Smooth muscle cell (in vitro differentiated cells): ENCODE measurements around the gene SPARC. TPM values are rescaled to one million over a fixed set of nuclear protein-coding genes. Genes with fewer than 3 reads are reported as not detected.
"Not testable (repeated sequence)": the region's sequence is repeated elsewhere in the genome, so short reads cannot be mapped to it uniquely, and the experiment has no call there.

Experiments
- DNase-seq: peaks from one replicate; lab custom pipeline; 2025; ENCODE audit not compliant: unreplicated experiment; lab: John Stamatoyannopoulos, UW
- H2AFZ ChIP-seq: fragments of 200-600 bp; sonication (generic); 2 replicates; pipeline ENCODE4 v1.6.0; 2016; ENCODE audit warnings: antibody characterized with exemption, low read depth, mild to moderate bottlenecking
- H3F3A ChIP-seq: fragments of 200-600 bp; sonication (generic); 2 replicates; pipeline ENCODE4 v1.6.0; 2017; ENCODE audit warnings: antibody characterized with exemption, low read depth
- H3K27ac ChIP-seq: fragments of 200-600 bp; sonication (generic); 2 replicates; pipeline ENCODE4 v1.5.1; 2016; ENCODE audit warnings: low read depth, mild to moderate bottlenecking
- H3K27me3 ChIP-seq: fragments of 200-600 bp; sonication (generic); 2 replicates; pipeline ENCODE4 v1.6.1; 2016; ENCODE audit warnings: low read depth, mild to moderate bottlenecking
- H3K36me3 ChIP-seq: fragments of 200-600 bp; sonication (generic); 2 replicates; pipeline ENCODE4 v1.5.1; 2016; ENCODE audit warnings: low read depth
- H3K4me1 ChIP-seq: fragments of 200-600 bp; sonication (generic); 2 replicates; pipeline ENCODE4 v1.5.1; 2016; ENCODE audit warnings: low read depth
- H3K4me2 ChIP-seq: fragments of 200-600 bp; sonication (generic); 2 replicates; pipeline ENCODE4 v1.6.0; 2016; ENCODE audit warnings: mild to moderate bottlenecking
- H3K4me3 ChIP-seq: fragments of 200-600 bp; sonication (generic); 2 replicates; pipeline ENCODE4 v1.5.1; 2016; ENCODE audit warnings: mild to moderate bottlenecking
- H3K79me2 ChIP-seq: fragments of 200-600 bp; sonication (generic); 2 replicates; pipeline ENCODE4 v1.6.0; 2016; ENCODE audit warnings: low read depth, mild to moderate bottlenecking
- H3K9ac ChIP-seq: fragments of 200-600 bp; sonication (generic); 2 replicates; pipeline ENCODE4 v1.6.0; 2016; ENCODE audit warnings: low read depth
- H3K9me3 ChIP-seq: fragments of 200-600 bp; sonication (generic); replicated peaks from 2 replicates; pipeline ENCODE4 v1.5.1; 2016; ENCODE audit warnings: low read depth
- H4K20me1 ChIP-seq: fragments of 200-600 bp; sonication (generic); 2 replicates; pipeline ENCODE4 v1.6.0; 2016; ENCODE audit warnings: low read depth
- WGBS: methylation state at CpG from one replicate; pipeline ENCODE4 v1.1.7; 2016; ENCODE audit warnings: low lambda C conversion rate; 5-methylcytosine and 5-hydroxymethylcytosine counted together
- polyA plus RNA-seq: library from polyadenylated mRNA; unstranded; fragments of >200 nt; fragmentation: Nextera tagmentation; extraction: Ambion mirVana; gene quantifications from 2 replicates; pipeline ENCODE4 v1.2.1, GENCODE V29; 2016
- total RNA-seq: library from RNA; depleted of rRNA; stranded (reverse); fragments of >200 nt; gene quantifications from 2 replicates; pipeline ENCODE4 v1.2.3, GENCODE V29; 2014
- TF ChIP-seq, protein P1 (sequence below): fragments of 200-600 bp; sonication (generic); IDR thresholded peaks from 2 replicates; pipeline ENCODE4 v1.5.1; 2017; ENCODE audit warnings: borderline replicate concordance, mild to moderate bottlenecking, antibody characterized with exemption; ENCODE audit not compliant: insufficient read depth, poor library complexity, severe bottlenecking

Gene SPARC
- total and polyA plus RNA-seq, 2 experiments from 2014 or later: 7,113 to 19,518 TPM

DNA sequence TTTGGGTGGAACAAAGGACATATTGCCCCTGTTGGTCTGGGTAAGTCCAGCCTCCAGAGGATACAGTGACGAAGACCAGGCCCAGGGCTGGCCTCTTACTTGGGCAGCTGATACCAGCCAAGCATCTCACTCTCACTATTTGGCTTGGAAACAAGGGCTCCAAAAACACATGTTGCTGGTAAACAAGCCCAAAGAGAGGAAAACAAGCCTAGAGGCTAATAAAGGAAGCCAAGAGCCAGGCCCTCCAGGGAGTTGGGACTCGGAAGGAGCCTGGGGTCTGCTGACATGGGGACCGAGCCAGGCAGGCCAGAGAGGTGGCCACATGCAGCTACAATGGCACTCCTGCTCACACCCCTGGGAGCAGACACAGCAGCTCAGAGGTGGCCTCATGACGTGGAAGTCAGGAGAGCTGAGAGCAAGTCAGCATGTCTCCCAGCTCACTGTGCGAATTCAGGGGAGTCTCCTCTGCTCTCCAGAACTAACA is 5.7 kb downstream of the SPARC start:
- peak overlapping the region; percentile 99 for H3K27ac ChIP-seq

GRCh38 chr5:151680156-151680505 is 6.6 kb downstream of the SPARC start:
- H3K36me3 ChIP-seq, H3K9me3 ChIP-seq, H2AFZ ChIP-seq, H3K27me3 ChIP-seq, DNase-seq: not testable (repeated sequence)
- H3K9ac ChIP-seq: peak overlapping the region; percentile 99
- WGBS: 60% methylated on average over 7 of the region's 7 CpGs
- peak overlapping the region; percentile 99 for H3K27ac ChIP-seq
- peak overlapping the region; percentile 99 for H3K4me2 ChIP-seq
- peaks cover 100% of the 10 kb centered on the region for H3K79me2 ChIP-seq
- peak overlapping the region; percentile 92 for H3K4me3 ChIP-seq
- H4K20me1 ChIP-seq: peaks cover 98% of the 10 kb centered on the region
- H3K4me1 ChIP-seq: peaks cover 79% of the 10 kb centered on the region
- peaks cover 81% of the 10 kb centered on the region for H3F3A ChIP-seq

More for the DNA sequence above, 5.7 kb downstream of the SPARC start:
- Histone ChIP-seq H3K79me2 (peaks cover 100% of the 10 kb centered on the region), H3K9ac (peak overlapping the region; percentile 99), H3K36me3 (no peaks in the 10 kb centered on the region), H3K27me3 (no peaks in the 10 kb centered on the region), H3K4me1 (peaks cover 70% of the 10 kb centered on the region), H4K20me1 (peaks cover 91% of the 10 kb centered on the region), H3K4me3 (peak overlapping the region; percentile 92), H2AFZ (no peak overlapping the region), H3K9me3 (no peaks in the 10 kb centered on the region), H3K4me2 (peak overlapping the region; percentile 99), H3F3A (peaks cover 79% of the 10 kb centered on the region)
- no peak for DNase-seq
- 51% methylated on average over 5 of the region's 5 CpGs for WGBS
- TF ChIP-seq, protein P1, sequence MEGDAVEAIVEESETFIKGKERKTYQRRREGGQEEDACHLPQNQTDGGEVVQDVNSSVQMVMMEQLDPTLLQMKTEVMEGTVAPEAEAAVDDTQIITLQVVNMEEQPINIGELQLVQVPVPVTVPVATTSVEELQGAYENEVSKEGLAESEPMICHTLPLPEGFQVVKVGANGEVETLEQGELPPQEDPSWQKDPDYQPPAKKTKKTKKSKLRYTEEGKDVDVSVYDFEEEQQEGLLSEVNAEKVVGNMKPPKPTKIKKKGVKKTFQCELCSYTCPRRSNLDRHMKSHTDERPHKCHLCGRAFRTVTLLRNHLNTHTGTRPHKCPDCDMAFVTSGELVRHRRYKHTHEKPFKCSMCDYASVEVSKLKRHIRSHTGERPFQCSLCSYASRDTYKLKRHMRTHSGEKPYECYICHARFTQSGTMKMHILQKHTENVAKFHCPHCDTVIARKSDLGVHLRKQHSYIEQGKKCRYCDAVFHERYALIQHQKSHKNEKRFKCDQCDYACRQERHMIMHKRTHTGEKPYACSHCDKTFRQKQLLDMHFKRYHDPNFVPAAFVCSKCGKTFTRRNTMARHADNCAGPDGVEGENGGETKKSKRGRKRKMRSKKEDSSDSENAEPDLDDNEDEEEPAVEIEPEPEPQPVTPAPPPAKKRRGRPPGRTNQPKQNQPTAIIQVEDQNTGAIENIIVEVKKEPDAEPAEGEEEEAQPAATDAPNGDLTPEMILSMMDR: no peak

DNA sequence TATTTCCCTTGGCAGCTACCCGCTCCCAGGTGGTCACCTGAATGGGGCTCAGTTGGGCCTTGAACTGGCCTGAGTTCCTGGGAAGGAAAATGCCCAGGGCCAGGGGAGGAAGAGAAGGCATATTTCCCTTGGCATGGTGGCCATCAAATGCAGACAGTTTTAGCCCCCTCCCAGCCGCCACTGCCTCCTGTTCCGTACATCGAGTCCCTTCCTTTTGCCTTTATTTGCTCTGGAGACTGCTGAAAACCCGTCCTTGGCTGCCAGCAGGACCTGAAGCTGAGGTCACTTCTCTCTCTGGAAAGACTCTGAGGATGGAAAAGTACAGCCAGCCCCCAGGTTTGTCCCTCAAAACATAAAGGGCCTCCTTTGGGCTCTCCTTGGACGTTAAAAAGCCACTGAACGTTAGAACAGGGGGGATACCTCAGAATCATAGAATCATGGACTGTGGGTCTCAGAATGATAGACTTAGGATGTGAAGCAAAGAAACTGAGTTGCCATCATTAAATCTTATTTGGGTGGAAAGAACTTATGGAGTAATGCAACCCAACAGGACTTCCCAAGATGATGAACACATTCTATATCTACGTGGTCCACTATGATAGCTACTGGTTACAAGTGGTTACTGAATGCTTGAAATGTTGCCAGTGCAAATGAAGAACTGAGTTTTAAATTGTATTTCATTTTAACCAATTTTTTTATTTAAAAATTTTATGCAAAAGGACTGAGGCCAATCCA is 7.1 kb downstream of the SPARC start:
- Histone ChIP-seq H2AFZ (no peak overlapping the region), H3K9ac (peak overlapping the region; percentile 65), H3K4me3 (peak overlapping the region; percentile 92), H3K27ac (peak overlapping the region; percentile 99), H3K4me2 (peak overlapping the region; percentile 99), H3K9me3 (no peaks in the 10 kb centered on the region), H3F3A (peaks cover 83% of the 10 kb centered on the region), H4K20me1 (peaks cover 100% of the 10 kb centered on the region), H3K27me3 (no peaks in the 10 kb centered on the region), H3K4me1 (peaks cover 80% of the 10 kb centered on the region), H3K36me3 (peaks cover 4% of the 10 kb centered on the region), H3K79me2 (peaks cover 100% of the 10 kb centered on the region)
- WGBS: 63% methylated on average over 8 of the region's 8 CpGs
- TF ChIP-seq, protein P1: no peak
- no peak for DNase-seq

DNA sequence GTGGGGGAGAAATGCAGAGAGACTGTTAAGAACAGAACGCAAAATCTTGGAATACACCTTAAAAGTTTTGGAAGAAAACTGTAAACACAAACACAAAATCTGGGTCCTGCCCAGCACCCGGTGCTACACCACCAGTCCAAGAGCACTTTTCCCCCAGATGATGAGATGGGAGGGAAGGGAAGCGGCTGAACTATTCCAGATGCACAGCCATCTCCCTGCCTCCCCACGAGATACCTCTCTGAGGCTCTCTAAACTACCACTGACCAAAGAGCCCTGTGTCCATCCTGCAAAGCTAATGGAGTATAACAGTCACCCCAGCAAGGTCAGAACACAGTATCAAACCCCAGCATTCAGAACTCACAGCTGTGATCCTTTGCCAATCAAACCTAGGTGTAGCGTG is 8.0 kb downstream of the SPARC start:
- Histone ChIP-seq H4K20me1 (peaks cover 100% of the 10 kb centered on the region), H3K4me2 (peak overlapping the region; percentile 99), H3K9ac (peak overlapping the region; percentile 65), H3K36me3 (peaks cover 8% of the 10 kb centered on the region), H3K9me3 (no peaks in the 10 kb centered on the region), H3K4me3 (peak overlapping the region; percentile 23), H3K27me3 (no peaks in the 10 kb centered on the region), H3K4me1 (peaks cover 71% of the 10 kb centered on the region), H2AFZ (no peak overlapping the region), H3K79me2 (peaks cover 98% of the 10 kb centered on the region), H3F3A (peaks cover 82% of the 10 kb centered on the region), H3K27ac (peak overlapping the region; percentile 99)
- TF ChIP-seq, protein P1: no peak
- no peak for DNase-seq
- 58% methylated on average over 5 of the region's 5 CpGs for WGBS
